HUES48 (cell line): ENCODE measurements around the gene SCG3.

Source experiments
- H3K27ac ChIP-seq: one replicate; pipeline ENCODE4 v1.7.0; 2013; ENCODE audit warnings: low read depth, low read length, inconsistent platforms
- H3K27me3 ChIP-seq: 2 replicates; pipeline ENCODE4 v1.6.1; 2013; ENCODE audit warnings: mild to moderate bottlenecking, low read length; ENCODE audit not compliant: control insufficient read depth, insufficient read depth
- H3K36me3 ChIP-seq: 2 replicates; pipeline ENCODE4 v1.6.1; 2013; ENCODE audit warnings: low read length; ENCODE audit not compliant: control insufficient read depth, insufficient read depth
- H3K4me1 ChIP-seq: 2 replicates; pipeline ENCODE4 v1.6.1; 2013; ENCODE audit warnings: mild to moderate bottlenecking, low read length; ENCODE audit not compliant: control insufficient read depth, insufficient read depth
- H3K4me3 ChIP-seq: 2 replicates; pipeline ENCODE4 v1.5.1; 2013; ENCODE audit warnings: mild to moderate bottlenecking, low read depth, low read length
- H3K9ac ChIP-seq: 2 replicates; pipeline ENCODE4 v1.6.1; 2013; ENCODE audit warnings: mild to moderate bottlenecking, low read depth, low read length, moderate library complexity
- H3K9me3 ChIP-seq: 2 replicates; pipeline ENCODE4 v1.6.1; 2013; ENCODE audit warnings: low read length; ENCODE audit not compliant: control insufficient read depth, insufficient read depth

SCG3 gene

GRCh38 chr15:51727141-51727897 lies 46.0 kb downstream of the SCG3 start:
- Histone ChIP-seq H3K27me3 (no peaks in the 10 kb centered on the region), H3K9me3 (no peaks in the 10 kb centered on the region), H3K4me3 (no peak overlapping the region), H3K9ac (no peak overlapping the region), H3K4me1 (peaks cover 31% of the 10 kb centered on the region), H3K27ac (peak overlapping the region; percentile 79), H3K36me3 (no peaks in the 10 kb centered on the region)

GRCh38 chr15:51731549-51732267 lies 50.4 kb downstream of the SCG3 start:
- H3K36me3 ChIP-seq = no peaks in the 10 kb centered on the region
- no peak overlapping the region for H3K9ac ChIP-seq
- peaks cover 16% of the 10 kb centered on the region for H3K27me3 ChIP-seq
- H3K4me1 ChIP-seq = peaks cover 21% of the 10 kb centered on the region
- H3K27ac ChIP-seq = no peak overlapping the region
- no peak overlapping the region for H3K4me3 ChIP-seq
- no peaks in the 10 kb centered on the region for H3K9me3 ChIP-seq

GRCh38 chr15:51732646-51733045 lies 51.3 kb downstream of the SCG3 start:
- no peaks in the 10 kb centered on the region for H3K9me3 ChIP-seq
- peaks cover 21% of the 10 kb centered on the region for H3K27me3 ChIP-seq
- no peaks in the 10 kb centered on the region for H3K36me3 ChIP-seq
- no peak overlapping the region for H3K9ac ChIP-seq
- H3K27ac ChIP-seq = no peak overlapping the region
- peaks cover 14% of the 10 kb centered on the region for H3K4me1 ChIP-seq
- no peak overlapping the region for H3K4me3 ChIP-seq

GRCh38 chr15:51735228-51736010 lies 54.1 kb downstream of the SCG3 start:
- H3K27ac ChIP-seq = no peak overlapping the region
- no peak overlapping the region for H3K9ac ChIP-seq
- no peak overlapping the region for H3K4me3 ChIP-seq
- H3K4me1 ChIP-seq = peaks cover 24% of the 10 kb centered on the region
- H3K9me3 ChIP-seq = no peaks in the 10 kb centered on the region
- H3K36me3 ChIP-seq = no peaks in the 10 kb centered on the region
- peaks cover 39% of the 10 kb centered on the region for H3K27me3 ChIP-seq

- Histone ChIP-seq H3K36me3 (no peaks in the 10 kb centered on the region), H3K27ac (no peak overlapping the region), H3K9ac (no peak overlapping the region), H3K27me3 (peaks cover 39% of the 10 kb centered on the region), H3K4me1 (peaks cover 24% of the 10 kb centered on the region), H3K9me3 (no peaks in the 10 kb centered on the region), H3K4me3 (no peak overlapping the region)
Observed at GRCh38 chr15:51736069-51736468, 54.8 kb downstream of the SCG3 start.

- Histone ChIP-seq H3K27ac (no peak overlapping the region), H3K4me3 (peak overlapping the region; percentile 70), H3K36me3 (no peaks in the 10 kb centered on the region), H3K9me3 (no peaks in the 10 kb centered on the region), H3K4me1 (peaks cover 16% of the 10 kb centered on the region), H3K9ac (peak overlapping the region; percentile 60), H3K27me3 (peaks cover 39% of the 10 kb centered on the region)
Observed at GRCh38 chr15:51736751-51737521, 55.6 kb downstream of the SCG3 start.

- H3K9ac ChIP-seq = peak within 1 kb of the TSS; percentile 60
- H3K27me3 ChIP-seq = peaks cover 39% of the 10 kb centered on the region
- peak within 1 kb of the TSS; percentile 70 for H3K4me3 ChIP-seq
- peaks cover 16% of the 10 kb centered on the region for H3K4me1 ChIP-seq
- no peaks in the 10 kb centered on the region for H3K9me3 ChIP-seq
- H3K36me3 ChIP-seq = no peaks in the 10 kb centered on the region
- no peak within 1 kb of the TSS for H3K27ac ChIP-seq
Observed at GRCh38 chr15:51737522-51738305, 56.4 kb downstream of the SCG3 start, which contains the start of gene LYSMD2. LYSMD2 (minus strand) TSS chr15:51737655; CDS start chr15:51737622, 33 bp downstream.

- H3K27ac ChIP-seq = no peak overlapping the region
- peaks cover 39% of the 10 kb centered on the region for H3K27me3 ChIP-seq
- no peaks in the 10 kb centered on the region for H3K36me3 ChIP-seq
- H3K9ac ChIP-seq = no peak overlapping the region
- no peaks in the 10 kb centered on the region for H3K9me3 ChIP-seq
- peaks cover 16% of the 10 kb centered on the region for H3K4me1 ChIP-seq
- H3K4me3 ChIP-seq = no peak overlapping the region
Observed at GRCh38 chr15:51738553-51738952, 57.2 kb downstream of the SCG3 start.

GRCh38 chr15:51739061-51739712 lies 57.9 kb downstream of the SCG3 start:
- no peaks in the 10 kb centered on the region for H3K9me3 ChIP-seq
- H3K9ac ChIP-seq = no peak overlapping the region
- H3K27ac ChIP-seq = no peak overlapping the region
- no peaks in the 10 kb centered on the region for H3K36me3 ChIP-seq
- peaks cover 39% of the 10 kb centered on the region for H3K27me3 ChIP-seq
- no peak overlapping the region for H3K4me3 ChIP-seq
- H3K4me1 ChIP-seq = peaks cover 16% of the 10 kb centered on the region
